ENCODE measurements around the gene FNDC7. TPM values are rescaled to one million over a fixed set of nuclear protein-coding genes. Genes with fewer than 3 reads are reported as not detected.

FNDC7 gene
- total and polyA plus RNA-seq, 9 of the 15 experiments (the other 6 are each of a cell fraction or from before 2014, with no cell fraction given): not detected

DNA sequence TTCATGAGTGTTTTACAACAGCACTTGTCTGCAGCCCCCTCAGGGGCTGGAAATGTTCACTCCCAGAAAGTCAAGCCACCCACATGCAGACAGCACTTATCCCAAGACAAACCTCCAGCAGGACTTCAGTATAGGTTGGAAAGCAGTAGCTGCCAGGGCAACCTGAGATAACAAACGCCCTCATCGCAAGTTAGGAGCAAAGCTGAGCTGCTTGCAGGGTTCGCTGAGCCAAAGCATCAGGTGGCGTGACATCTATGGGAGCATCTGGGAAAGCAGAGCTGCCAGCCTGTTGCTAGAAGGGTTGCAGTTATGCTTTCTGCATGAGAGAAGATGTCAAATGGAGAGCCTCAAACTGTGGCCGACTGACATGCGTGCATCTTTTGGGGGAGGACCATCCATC is 29.5 kb downstream of the FNDC7 start:
- H3K79me2 ChIP-seq (ENCODE audit: control insufficient read depth, insufficient read depth, low read length): peaks cover 8% of the 10 kb centered on the region; the same call in 2 of the 3 replicates
- TF ChIP-seq SP1 (CRISPR knock-in tag; IDR thresholded peaks at IDR 0.05): no peak
- 0 out of 2 replicates have a peak, but pooled peaks have one; percentile 10 for TF ChIP-seq RFX1 (IDR thresholded peaks at IDR 0.05)
- no peak for TF ChIP-seq BHLHE40 (IDR thresholded peaks at IDR 0.05; ENCODE audit: low read length)
- no peak for TF ChIP-seq GTF2F1 (IDR thresholded peaks at IDR 0.05; ENCODE audit: low read depth, low read length)
- TF ChIP-seq, protein P1, sequence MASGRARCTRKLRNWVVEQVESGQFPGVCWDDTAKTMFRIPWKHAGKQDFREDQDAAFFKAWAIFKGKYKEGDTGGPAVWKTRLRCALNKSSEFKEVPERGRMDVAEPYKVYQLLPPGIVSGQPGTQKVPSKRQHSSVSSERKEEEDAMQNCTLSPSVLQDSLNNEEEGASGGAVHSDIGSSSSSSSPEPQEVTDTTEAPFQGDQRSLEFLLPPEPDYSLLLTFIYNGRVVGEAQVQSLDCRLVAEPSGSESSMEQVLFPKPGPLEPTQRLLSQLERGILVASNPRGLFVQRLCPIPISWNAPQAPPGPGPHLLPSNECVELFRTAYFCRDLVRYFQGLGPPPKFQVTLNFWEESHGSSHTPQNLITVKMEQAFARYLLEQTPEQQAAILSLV (tag; IDR thresholded peaks at IDR 0.05): no peak
- H3K4me1 ChIP-seq (replicated peaks in 1 of 2; ENCODE audit: control insufficient read depth in 2 of 2, insufficient read depth in 2 of 2, low read length in 2 of 2): peaks cover 3 to 4% of the 10 kb centered on the region in 2 experiments; a peak in 2 of 5 replicates
- in situ Hi-C loops (cut with MboI): no loop called here
- no peaks in the 10 kb centered on the region for H4K20me1 ChIP-seq (replicated peaks; ENCODE audit: control insufficient read depth, insufficient read depth, low read length)
- BruUV-seq (replicated peaks): no TSS peak
- no peak overlapping the region for H3K4me2 ChIP-seq (ENCODE audit: insufficient read depth, low read length)
- H3K9me1 ChIP-seq (ENCODE audit: control insufficient read depth, insufficient read depth, low read length): no peaks in the 10 kb centered on the region
- H3K4me3 ChIP-seq: no peak overlapping the region
- H2AFZ ChIP-seq (ENCODE audit: low read depth, low read length): no peak overlapping the region; the same call in 1 of the 2 replicates
- no peaks in the 10 kb centered on the region for H3K27me3 ChIP-seq (ENCODE audit: control insufficient read depth in 2 of 2, insufficient read depth in 2 of 2, low read length in 2 of 2)
- no peak overlapping the region for H3K27ac ChIP-seq (ENCODE audit: extremely low read depth, low read depth, low read length)
- H3K9ac ChIP-seq (ENCODE audit: insufficient read depth in 1 of 2, low read depth in 2 of 2, low read length in 2 of 2): no peak overlapping the region
- CTCF ChIA-PET (ENCODE audit: low intra/inter-chr PET ratio): no interaction called here
- intact Hi-C loops (cut with micrococcal nuclease): loop anchor here (10.0 kb wide), 1 partner anchor 363 kb away; no protein-coding TSS in a partner anchor
- no peaks in the 10 kb centered on the region for H3K36me3 ChIP-seq (ENCODE audit: control insufficient read depth, insufficient read depth, low read length)
- WGBS (ENCODE audit: insufficient coverage, low coverage, missing lambda C conversion rate): 58% methylated on average over 6 of the region's 6 CpGs
- no peaks in the 10 kb centered on the region for H3K9me3 ChIP-seq (replicated peaks; ENCODE audit: control insufficient read depth, insufficient read depth, low read depth, low read length)
- POLR2A ChIA-PET: interaction anchor here (0.8 to 1.3 kb wide), 2 partner anchors 75 to 134 kb away, joined by 3 read pairs; partner anchors contain the start of gene GPSM2
- no peak for ATAC-seq
- no peak for FAIRE-seq
- no peak for DNase-seq (ENCODE audit: extremely low read depth in 1 of 4, low spot score in 3 of 4)
